Vagina (tissue), 2 donors: ENCODE measurements around the gene NRXN3.

Experiments
- POLR2A ChIP-seq, 2 donors: fragments of 450-650 bp; IDR thresholded peaks; one replicate each; pipeline ENCODE4 v1.6.1; 2017; ENCODE audit warnings: antibody characterized with exemption in 2 of 2, mild to moderate bottlenecking in 2 of 2, moderate library complexity in 2 of 2
- POLR2AphosphoS5 ChIP-seq, 2 donors: sonication (generic); formaldehyde crosslinking; IDR thresholded peaks; one replicate each; pipeline ENCODE4 v1.9.0; 2017; ENCODE audit warnings: antibody characterized with exemption in 2 of 2, mild to moderate bottlenecking in 2 of 2, low read depth in 1 of 2; ENCODE audit not compliant: insufficient read depth in 1 of 2
- TF ChIP-seq, protein P1 (sequence below), 3 experiments: fragments of 450-650 bp in 2 of 3; fragments of 200-600 bp in 1 of 3; sonication (generic) in 1 of 3; IDR thresholded peaks; one replicate each; pipeline ENCODE4 v1.5.1; 2017 to 2019; ENCODE audit warnings: antibody characterized with exemption in 3 of 3, mild to moderate bottlenecking in 2 of 3, moderate library complexity in 2 of 3

DNA sequence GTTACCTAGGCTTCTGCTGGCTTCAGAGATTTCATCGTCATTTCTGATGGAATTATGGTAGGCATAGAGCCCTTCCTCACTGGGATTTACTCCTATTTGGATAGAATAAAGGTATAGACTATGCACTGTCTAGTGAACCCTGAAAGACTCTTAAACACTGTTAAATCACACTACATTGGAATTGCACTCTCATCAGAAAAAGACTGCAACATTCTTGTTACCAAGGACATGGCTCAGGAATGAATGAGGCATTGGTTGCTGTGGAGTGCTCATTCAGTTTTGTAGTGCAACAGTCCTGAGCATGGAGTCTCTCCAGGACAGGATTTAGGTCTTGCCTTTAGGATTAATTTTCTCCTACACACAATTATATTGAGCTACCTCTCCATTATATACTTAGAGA lies 483.0 kb downstream of the NRXN3 start:
- TF ChIP-seq POLR2AphosphoS5 (IDR thresholded peaks at IDR 0.05; ENCODE audit: insufficient read depth in 1 of 2, low read depth in 1 of 2) (no peak), POLR2A (IDR thresholded peaks at IDR 0.05) (no peak)
- TF ChIP-seq, protein P1, sequence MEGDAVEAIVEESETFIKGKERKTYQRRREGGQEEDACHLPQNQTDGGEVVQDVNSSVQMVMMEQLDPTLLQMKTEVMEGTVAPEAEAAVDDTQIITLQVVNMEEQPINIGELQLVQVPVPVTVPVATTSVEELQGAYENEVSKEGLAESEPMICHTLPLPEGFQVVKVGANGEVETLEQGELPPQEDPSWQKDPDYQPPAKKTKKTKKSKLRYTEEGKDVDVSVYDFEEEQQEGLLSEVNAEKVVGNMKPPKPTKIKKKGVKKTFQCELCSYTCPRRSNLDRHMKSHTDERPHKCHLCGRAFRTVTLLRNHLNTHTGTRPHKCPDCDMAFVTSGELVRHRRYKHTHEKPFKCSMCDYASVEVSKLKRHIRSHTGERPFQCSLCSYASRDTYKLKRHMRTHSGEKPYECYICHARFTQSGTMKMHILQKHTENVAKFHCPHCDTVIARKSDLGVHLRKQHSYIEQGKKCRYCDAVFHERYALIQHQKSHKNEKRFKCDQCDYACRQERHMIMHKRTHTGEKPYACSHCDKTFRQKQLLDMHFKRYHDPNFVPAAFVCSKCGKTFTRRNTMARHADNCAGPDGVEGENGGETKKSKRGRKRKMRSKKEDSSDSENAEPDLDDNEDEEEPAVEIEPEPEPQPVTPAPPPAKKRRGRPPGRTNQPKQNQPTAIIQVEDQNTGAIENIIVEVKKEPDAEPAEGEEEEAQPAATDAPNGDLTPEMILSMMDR (IDR thresholded peaks at IDR 0.05): no peak
